NCI-H2081 (cell line): ENCODE data around the gene KEL.

Experiments used
- DNase-seq, 2 experiments: peaks; one replicate each; lab custom pipeline; 2025; lab: John Stamatoyannopoulos, UW

Gene KEL

GRCh38 chr7:142962991-142963390 is 828 bp upstream of the KEL start:
- DNase-seq = no peak

GRCh38 chr7:142961595-142961972 is 579 bp downstream of the KEL start:
- DNase-seq = no peak

DNA sequence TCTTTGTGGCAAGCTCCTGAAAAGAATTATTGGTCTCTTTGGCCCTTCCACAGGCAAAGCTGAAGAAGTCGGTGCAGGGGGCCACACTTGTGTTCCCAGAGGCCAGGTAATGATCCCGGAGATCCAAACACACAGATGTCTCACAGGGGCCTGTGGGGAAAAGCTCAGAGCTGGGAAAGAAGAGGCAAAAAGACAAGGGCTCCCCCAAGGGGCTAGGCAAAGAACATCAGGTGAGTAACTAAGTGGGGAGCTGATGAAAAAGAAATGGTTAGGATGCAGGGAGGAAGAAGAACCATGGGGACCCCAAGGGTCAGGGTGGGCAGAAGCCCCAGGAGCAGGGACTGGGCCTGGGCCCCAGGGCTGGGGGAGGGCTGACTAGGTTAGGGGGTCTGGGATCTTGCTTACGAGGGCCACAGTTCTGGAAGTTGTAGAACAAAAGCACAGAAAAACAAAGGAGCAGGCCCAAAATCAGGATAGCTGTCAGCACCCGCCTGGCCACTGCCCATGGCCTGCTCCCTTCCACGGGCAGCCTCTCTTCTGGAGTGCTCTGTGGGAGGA is 1.1 kb downstream of the KEL start:
- no peak for DNase-seq

DNA sequence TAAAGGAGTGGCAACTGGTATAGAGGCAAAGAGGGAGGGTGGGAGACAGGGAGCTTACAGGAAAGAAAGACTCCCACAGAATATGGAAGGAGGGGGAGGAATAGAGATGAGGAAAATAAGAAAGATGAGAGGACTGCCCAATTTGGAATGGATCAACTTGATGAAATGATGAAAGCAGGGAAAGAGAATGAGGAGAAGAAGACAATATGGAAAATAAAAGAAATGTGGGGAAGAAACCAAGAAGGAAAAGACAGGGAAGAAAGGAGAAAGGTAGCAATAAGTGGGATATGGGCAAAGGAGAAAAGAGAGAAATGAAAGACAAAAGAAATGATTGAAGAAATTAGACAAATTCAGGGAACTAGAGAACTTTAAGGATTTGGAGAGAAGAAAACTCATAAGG is 3.0 kb downstream of the KEL start:
- no peak for DNase-seq

GRCh38 chr7:142957723-142958122 is 4.4 kb downstream of the KEL start:
- no peak for DNase-seq

DNA sequence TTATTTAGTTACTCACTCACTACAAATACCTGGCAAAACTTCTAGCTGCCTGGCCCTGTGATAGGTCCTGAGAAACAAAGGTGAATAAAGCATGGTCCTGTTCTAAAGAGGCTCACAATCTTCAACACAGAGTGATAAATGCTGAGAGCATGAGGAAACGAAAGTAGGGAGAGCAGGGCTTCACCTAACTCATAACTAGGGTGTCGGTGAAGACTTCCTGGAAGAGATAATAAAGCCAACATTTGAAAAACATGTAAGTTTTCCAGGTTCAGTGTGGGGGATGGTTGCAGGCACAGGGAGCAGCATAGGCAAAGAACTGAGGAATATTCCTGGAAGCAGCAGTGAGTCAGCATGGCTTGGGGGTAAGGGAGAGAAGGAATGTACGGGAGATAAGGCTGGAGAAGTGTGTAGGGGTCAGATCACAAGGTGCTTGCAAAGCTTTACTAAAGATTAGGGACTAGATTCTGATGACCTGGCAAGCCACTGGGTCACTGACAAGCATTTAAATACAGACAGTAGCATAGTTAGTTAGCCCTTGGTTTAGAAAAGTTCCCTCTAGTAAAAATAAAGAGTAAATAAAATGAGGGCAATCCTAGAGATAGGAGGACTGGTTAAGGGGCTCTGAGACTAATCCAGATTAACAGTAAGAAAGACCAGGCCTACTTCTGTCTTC is 5.1 kb downstream of the KEL start:
- no peak for DNase-seq

- no peak for DNase-seq
Measured at GRCh38 chr7:142954680-142955268, 7.4 kb downstream of the KEL start.

DNA sequence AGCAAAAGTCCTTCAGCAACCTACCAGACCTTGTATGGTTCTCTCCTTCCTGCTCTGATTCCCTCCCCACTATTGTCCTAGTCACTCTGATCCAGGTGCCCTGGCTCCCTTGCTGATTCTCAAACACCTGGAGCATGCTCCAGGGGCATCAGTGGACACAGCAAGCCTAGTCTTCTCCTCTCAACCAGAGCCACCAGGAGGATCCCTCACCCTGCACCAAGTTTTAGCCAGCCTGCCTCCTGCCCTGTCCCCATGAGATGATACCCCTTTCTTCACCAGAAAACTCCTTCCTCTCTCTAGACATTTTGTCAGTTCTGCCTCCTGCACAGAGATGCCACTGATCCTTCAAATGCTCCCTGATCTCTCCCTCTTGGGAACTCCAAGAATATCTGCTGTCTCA is 11.9 kb downstream of the KEL start:
- no peak for DNase-seq

DNA sequence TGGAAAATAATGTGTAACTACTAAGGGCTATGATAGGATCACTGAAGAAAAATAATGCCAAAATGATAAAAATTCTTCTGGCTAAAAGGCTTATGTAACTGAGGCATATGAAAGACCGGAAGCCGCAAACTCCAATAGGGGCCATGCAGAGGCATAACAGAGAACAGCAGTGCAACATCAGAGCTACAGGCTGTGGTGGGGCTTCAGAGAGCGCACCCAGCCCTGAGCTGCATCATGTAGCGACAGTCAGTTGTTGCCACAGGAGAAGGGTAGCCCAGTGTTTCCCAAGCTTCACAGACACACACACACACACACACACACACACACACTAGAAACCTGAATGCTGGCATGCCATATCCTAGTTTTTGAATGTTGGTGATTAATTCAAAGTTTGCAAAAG is 13.6 kb downstream of the KEL start:
- DNase-seq = no peak

DNA sequence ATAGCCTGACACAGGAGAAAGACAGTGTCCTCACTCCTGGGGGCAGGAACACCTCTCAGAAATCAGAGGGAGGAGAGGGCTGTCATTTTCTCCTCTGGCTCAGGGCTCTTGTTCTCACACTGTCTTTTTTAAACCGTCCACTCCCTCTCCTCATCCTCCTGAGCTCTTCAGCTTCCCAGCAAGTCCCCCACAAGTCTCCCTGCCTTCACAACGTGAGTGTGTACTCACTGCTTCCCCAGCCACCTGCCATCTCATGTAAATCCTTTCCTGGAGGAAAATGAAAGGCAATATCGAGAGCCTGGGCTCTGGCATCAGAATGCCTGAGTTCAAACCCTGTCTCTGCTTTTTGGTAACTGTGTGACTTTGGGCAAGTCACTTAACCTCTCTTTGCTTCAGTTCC is 17.2 kb downstream of the KEL start:
- DNase-seq = no peak

GRCh38 chr7:142943706-142944268 is 18.4 kb downstream of the KEL start:
- no peak for DNase-seq

DNA sequence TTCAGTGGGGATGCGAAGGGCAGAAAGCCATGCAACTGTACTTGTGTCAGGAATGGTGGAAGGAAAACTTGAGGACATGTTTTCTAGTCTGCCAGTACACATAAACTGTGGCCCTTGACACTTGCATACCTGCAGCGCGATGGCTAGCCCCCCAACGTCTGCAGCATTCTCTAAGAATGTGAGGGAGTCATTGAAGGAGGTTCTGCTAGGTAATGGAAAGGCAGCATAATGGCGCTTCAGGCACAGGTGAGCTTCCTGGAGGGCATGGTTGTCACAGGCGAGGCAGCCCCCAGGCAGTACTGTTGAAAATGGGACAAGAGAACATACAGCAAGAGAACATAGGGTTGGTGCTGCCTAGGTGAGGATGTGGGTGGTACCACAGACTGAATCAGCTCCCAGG is 19.4 kb downstream of the KEL start:
- DNase-seq = no peak

- DNase-seq = no peak
Measured at GRCh38 chr7:142941541-142941940, 20.6 kb downstream of the KEL start.

DNA sequence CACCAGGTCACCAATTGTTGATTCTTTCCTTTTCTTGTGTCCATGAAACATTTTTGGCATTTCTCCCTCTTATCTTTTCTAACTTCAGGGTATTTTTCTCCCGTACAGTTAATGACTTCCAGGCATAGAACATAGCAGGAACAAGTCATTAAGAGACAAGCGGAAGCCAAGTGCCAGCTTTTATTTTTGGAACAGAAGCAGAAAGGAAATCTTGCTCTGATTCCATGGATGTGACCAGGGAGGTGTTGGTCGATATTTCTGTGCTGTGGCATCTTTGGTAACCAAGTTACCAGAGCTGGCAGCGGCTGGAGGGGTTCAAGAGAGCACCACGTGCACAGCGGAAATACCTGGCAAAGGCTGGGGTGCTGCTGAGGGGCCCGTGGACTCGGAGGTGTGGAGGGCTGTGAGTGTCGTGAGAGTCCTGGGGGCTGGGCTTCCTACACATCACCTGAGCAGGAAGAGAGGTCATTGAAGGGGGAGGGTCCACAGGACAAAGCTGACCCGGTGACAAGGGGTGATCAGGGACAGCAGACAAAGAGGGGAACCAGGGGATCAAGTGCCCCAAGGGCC is 21.1 kb downstream of the KEL start:
- DNase-seq = no peak

- DNase-seq = no peak
Measured at GRCh38 chr7:142939226-142939910, 22.8 kb downstream of the KEL start, which contains the start of gene LLCFC1. Gene LLCFC1 (plus strand): TSS chr7:142939484. CDS start chr7:142939622, 138 bp downstream.

DNA sequence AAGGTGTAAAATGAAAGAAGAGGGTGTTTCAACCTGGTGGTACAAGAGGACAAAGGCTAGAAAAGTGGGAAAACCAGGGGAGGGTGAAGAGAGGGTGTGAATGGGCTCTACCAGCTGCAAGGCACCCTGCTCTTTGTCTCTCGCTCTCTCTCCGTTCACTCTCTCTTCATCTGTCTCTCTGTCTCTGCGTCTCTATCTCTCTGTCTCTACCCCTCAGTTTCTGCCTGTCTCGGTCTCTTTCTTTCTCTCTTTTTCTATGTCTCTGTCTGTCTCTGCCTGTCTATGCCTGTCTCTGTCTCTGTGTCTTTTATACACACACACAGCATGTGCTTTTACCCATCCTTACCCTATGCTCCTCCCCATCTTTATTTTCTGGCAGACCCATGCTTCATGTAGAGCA is 23.6 kb downstream of the KEL start:
- DNase-seq = no peak

GRCh38 chr7:142935941-142936565 is 26.1 kb downstream of the KEL start:
- no peak for DNase-seq

- DNase-seq = no peak
Measured at GRCh38 chr7:142934056-142934455, 28.1 kb downstream of the KEL start.

DNA sequence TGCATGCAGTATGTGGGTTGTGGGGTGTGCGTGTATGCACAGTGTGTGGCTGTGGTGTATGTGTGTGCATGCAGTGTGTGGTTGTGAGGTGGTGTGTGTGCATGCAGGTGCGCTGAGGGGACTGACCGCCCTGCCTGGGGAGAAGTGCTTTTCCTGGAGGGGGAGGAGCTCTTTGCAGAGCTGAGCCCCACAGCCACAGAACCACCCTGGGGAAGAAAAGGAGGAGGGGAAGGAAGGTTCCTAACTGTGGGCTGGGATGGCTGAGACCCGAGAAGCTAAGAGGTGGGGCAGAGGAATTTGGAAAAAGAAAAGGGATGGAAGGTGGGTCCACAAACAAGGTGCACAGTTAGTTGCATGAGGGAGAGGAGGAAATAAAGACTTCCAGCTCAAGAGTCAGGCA is 28.5 kb downstream of the KEL start, which contains the start of gene TRPV5:
Gene TRPV5 (minus strand): TSS at position 123 of the 400 bp plus-strand sequence. CDS start 287 bp downstream, outside the sequence.
- no peak for DNase-seq

GRCh38 chr7:142933092-142933475 is 29.1 kb downstream of the KEL start:
- no peak for DNase-seq

DNA sequence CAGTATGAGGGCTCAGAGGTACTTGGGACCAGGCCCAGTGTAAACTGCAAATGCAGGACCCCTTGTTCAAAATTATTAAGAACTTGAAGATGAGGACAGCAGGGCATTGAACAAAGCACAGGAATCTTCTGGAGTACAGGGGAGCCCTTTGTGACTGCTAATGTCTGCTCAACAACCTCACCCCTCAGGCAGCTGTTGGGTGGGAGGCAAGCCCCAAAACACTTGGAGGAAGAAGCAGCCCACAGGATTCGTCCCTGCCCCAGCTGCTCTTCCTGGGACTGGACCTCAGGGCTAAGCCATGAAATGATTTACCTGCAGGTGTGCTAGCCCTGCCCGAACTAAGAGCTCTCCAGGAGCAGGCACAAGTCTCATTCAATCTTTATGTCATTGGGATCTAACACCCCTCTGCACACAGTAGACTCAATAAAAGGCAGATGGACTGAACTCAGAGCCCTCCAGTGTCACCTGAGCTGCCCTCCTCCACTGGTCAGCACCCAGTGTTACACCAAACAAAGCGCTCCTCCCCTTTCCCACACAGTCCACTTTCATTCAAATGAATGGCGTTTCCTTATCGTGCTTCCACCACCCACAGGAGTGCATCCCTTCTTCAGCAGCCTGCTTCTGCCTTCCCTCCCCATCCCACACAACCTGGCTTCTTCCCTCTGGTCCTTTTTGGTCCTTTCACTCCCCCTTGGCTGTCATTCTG is 29.6 kb downstream of the KEL start:
- no peak for DNase-seq
